GM18526 (cell line): ENCODE results near the gene MTMR12.

Experiments used
- POLR2A ChIP-seq: IDR thresholded peaks from 3 replicates; pipeline ENCODE4 v1.6.1; 2011; ENCODE audit not compliant: insufficient read length; ENCODE audit errors: extremely low read depth

The MTMR12 gene

DNA sequence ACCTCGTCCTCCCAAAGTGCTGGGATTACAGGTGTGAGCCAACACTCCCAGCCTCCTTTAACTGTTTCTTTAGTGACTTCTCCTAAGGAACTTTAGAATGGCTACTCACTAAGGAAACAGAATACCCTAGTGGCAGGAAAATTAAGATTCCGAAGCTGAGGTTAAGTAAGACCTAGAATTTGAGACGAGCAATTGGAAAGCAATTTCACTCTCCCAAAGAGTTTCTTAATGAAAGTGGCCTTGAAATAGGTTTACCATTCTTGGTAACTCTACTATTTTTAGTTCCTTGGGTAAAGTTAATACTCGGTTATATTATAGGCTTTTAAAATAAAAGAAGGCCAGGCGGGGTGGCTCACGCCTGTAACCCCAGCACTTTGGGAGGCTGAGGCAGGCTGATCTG lies 115.7 kb downstream of the MTMR12 start:
- TF ChIP-seq POLR2A = no peak

DNA sequence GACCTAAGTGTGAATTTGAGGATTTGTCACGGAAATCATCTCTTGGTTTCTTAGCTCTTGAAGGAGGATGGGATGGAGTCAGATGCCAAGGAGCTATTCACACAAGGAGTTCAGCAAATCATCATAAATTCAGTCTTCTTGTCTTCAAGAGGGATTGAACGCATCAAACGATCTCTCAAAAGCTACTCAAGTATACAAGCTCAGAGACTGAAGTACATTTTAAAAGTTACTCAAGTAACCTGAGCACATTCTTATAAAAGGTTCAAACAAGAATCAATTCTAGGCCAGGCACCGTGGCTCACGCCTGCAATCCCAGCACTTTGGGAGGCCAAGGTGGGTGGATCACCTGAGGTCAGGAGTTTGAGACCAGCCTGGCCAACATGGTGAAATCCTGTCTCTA lies 117.5 kb downstream of the MTMR12 start:
- no peak for TF ChIP-seq POLR2A

DNA sequence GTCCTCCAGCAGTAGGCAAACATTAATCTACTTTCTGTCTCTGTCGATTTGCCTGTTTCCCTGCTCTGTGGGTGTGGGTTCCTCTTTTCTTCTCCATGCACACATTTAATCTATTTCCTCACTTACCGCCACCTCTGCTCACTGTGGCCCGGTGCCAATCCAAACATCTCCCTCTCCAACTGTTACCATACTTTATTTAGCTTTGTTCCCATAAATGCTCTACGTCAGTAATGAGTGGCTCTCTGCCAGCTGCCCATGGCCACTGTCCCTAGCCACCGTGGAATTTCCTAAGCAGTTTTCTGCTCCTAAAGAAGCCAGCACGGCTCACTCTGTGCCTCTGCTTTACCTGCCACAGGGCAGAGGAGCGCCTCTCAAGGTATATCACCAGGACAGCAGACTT lies 119.1 kb downstream of the MTMR12 start:
- no peak for TF ChIP-seq POLR2A

DNA sequence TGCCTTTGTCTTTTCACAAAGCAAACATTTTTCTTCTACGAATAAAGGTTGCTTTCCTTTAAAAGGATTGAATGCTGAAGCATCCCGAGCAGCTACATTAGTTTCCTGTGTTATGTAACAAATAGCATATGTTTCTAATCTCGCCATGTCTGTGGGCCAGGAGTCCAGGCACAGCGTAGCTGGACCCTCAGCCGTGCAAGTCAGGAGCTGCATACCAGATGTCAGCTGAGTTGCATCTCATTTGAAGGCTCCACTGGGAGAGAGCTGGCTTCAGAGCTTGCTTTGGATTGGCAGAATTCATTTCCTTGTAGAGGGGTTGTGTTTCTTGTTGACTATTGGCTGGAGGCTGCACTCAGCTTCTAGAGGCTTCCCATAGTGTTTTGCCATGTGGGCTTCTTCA lies 122.6 kb downstream of the MTMR12 start:
- TF ChIP-seq POLR2A = no peak

DNA sequence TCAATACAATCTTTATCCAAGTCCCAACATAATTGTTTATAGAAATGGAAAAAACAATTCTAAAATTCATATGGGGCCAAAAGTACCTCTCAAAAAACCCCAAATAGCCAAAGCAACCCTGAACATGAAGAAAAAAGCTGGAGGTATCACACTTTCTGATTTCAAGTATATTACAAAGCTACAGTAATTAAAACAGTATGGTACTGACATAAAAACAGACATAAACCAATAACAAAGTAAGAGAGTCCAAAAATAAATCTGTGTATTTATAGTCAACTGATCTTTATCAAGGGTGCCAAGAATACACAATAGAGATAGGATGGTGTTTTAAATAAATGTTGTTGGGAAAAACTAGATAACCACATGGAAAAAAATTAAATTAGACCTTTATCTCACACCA lies 125.1 kb downstream of the MTMR12 start:
- no peak for TF ChIP-seq POLR2A

DNA sequence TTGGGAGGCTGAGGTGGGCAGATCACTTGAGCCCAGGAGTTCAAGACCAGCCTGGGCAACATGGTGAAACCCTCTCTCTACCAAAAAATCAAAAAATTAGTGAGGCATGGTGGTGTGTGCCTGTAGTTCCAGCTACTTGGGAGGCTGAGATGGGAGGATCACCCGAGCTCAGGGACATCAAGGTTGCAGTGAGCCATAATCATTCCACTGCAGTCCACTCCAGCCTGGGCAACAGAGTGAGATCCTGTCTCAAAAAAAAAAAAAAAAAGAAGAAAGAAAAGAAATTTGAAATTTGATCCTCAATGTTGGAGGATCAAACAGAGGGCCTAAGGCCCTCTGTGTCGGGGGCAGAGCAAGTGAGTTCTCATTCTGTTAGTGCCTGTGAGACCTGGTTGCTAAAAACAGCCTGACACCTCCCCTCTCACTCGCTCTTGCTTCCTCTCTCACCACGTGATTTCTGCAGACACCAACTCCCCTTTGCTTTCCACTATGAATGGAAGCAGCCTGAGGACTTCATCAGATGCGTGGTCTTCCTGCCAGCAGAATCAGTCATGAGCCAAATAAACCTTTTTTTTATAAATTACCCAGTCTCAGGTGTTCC lies 130.2 kb downstream of the MTMR12 start:
- no peak for TF ChIP-seq POLR2A
